K562 (cell line): ENCODE data around the gene ANAPC16. TPM values are rescaled to one million over a fixed set of nuclear protein-coding genes. Genes with fewer than 3 reads are reported as not detected.

ENCODE experiments used
- AFF1 ChIP-seq, 2 experiments: fragments of 450-650 bp; IDR thresholded peaks; 2 replicates each; pipeline ENCODE4 v1.6.1; 2018; ENCODE audit warnings: mild to moderate bottlenecking in 2 of 2, low read depth in 1 of 2; ENCODE audit not compliant: partially characterized antibody in 2 of 2
- CREB3 ChIP-seq: fragments of 450-650 bp; conservative IDR thresholded peaks from 2 replicates; pipeline ENCODE4 v1.6.1; 2016; ENCODE audit warnings: missing genetic modification characterization, low read depth, mild to moderate bottlenecking, missing compliant biosample characterization, moderate library complexity
- CREM ChIP-seq: IDR thresholded peaks from 2 replicates; pipeline ENCODE4 v1.6.1; 2014; ENCODE audit warnings: antibody characterized with exemption, low read depth
- E2F4 ChIP-seq: sonication (generic); formaldehyde crosslinking; IDR thresholded peaks from 2 replicates; pipeline ENCODE4 v1.8.0; 2022; ENCODE audit warnings: mild to moderate bottlenecking, low read depth, missing genetic modification reagents
- FOXP1 ChIP-seq: sonication (generic); formaldehyde crosslinking; IDR thresholded peaks from 2 replicates; pipeline ENCODE4 v1.8.0; 2022; ENCODE audit warnings: mild to moderate bottlenecking, missing genetic modification reagents
- HDAC1 ChIP-seq, 2 experiments: fragments of 450-650 bp; IDR thresholded peaks; 2 replicates each; pipeline ENCODE4 v1.6.1; 2016 to 2017; ENCODE audit warnings: inconsistent platforms in 1 of 2, mild to moderate bottlenecking in 1 of 2, moderate library complexity in 1 of 2
- KDM4B ChIP-seq, 2 experiments: fragments of 450-650 bp in 1 of 2; sonication (generic) in 1 of 2; IDR thresholded peaks; 2 replicates each; pipeline ENCODE4 v1.6.1; 2016 to 2017; ENCODE audit warnings: borderline replicate concordance in 2 of 2, antibody characterized with exemption in 1 of 2, low read depth in 1 of 2, mild to moderate bottlenecking in 1 of 2
- KLF13 ChIP-seq: fragments of 450-650 bp; IDR thresholded peaks from 2 replicates; pipeline ENCODE4 v1.6.1; 2016; ENCODE audit warnings: missing genetic modification characterization, low read depth, mild to moderate bottlenecking, missing compliant biosample characterization, moderate library complexity, borderline replicate concordance
- NRF1 ChIP-seq, 2 experiments: fragments of 450-650 bp; IDR thresholded peaks in 1 of 2; conservative IDR thresholded peaks in 1 of 2; 2 replicates each; pipeline ENCODE4 v1.6.1; 2014; ENCODE audit warnings: mild to moderate bottlenecking in 2 of 2
- PRPF4 ChIP-seq: fragments of 200-400 bp; formaldehyde crosslinking; IDR thresholded peaks from one replicate; pipeline ENCODE4 v1.6.1; 2017; ENCODE audit warnings: low read length, low read depth, mild to moderate bottlenecking; ENCODE audit not compliant: insufficient read depth, poor library complexity, severe bottlenecking
- RBM14 ChIP-seq: fragments of 200-400 bp; formaldehyde crosslinking; IDR thresholded peaks from 2 replicates; pipeline ENCODE4 v1.6.1; 2018; ENCODE audit warnings: low read depth, mild to moderate bottlenecking, low read length, moderate library complexity, borderline replicate concordance; ENCODE audit not compliant: insufficient read depth
- RBM22 ChIP-seq: fragments of 200-400 bp; formaldehyde crosslinking; IDR thresholded peaks from 2 replicates; pipeline ENCODE4 v1.6.1; 2018; ENCODE audit warnings: low read length, low read depth; ENCODE audit not compliant: poor library complexity, severe bottlenecking
- TCF7L2 ChIP-seq: fragments of 150-350 bp; IDR thresholded peaks from 2 replicates; pipeline ENCODE4 v1.6.1; 2016; ENCODE audit warnings: low read depth, mild to moderate bottlenecking, low read length, moderate library complexity
- THAP12 ChIP-seq: fragments of 250-450 bp; sonication (Bioruptor Pico); IDR thresholded peaks from 2 replicates; pipeline ENCODE4 v1.9.0; 2021; ENCODE audit warnings: mild to moderate bottlenecking, inconsistent platforms
- ZBTB17 ChIP-seq: fragments of 450-650 bp; formaldehyde crosslinking; IDR thresholded peaks from 2 replicates; pipeline ENCODE4 v1.4.0; 2020; ENCODE audit warnings: mild to moderate bottlenecking
- ZNF165 ChIP-seq: fragments of 250-450 bp; sonication (Bioruptor Pico); IDR thresholded peaks from 2 replicates; pipeline ENCODE4 v1.4.0; 2020; ENCODE audit warnings: borderline replicate concordance
- ZNF239 ChIP-seq: fragments of 250-450 bp; sonication (Bioruptor Pico); IDR thresholded peaks from 2 replicates; pipeline ENCODE4 v1.4.0; 2020; ENCODE audit warnings: mild to moderate bottlenecking
- polyA plus RNA-seq, 8 experiments: library from polyadenylated mRNA; depleted of rRNA in 4 of 8; stranded (reverse) in 5 of 8; unstranded in 3 of 8; fragments of >200 nt; fragmentation: Nextera tagmentation in 2 of 8; fragmentation: Illumina TruSeq in 1 of 8; extraction: Ambion mirVana in 2 of 8; extraction: Trizol in 1 of 8; gene quantifications; 2 replicates each; pipeline versions ENCODE4 v1.2.1 to v1.2.3, GENCODE V29; 2011 to 2014; ENCODE audit warnings: inconsistent platforms in 1 of 8, missing spikeins in 1 of 8
- total RNA-seq, 7 experiments: library from RNA; depleted of rRNA in 6 of 7; stranded (reverse); fragments of >200 nt in 6 of 7; fragmentation: Illumina TruSeq in 2 of 7; extraction: Trizol in 2 of 7; gene quantifications; 2 replicates each; pipeline versions ENCODE4 v1.2.1 to v1.2.3, GENCODE V29; 2011 to 2021; ENCODE audit warnings: low replicate concordance in 1 of 7

Gene ANAPC16
- total and polyA plus RNA-seq, 9 of the 15 experiments (the other 6 are each of a cell fraction or from before 2014, with no cell fraction given): 42.6 to 208 (median 108) TPM

GRCh38 chr10:72274730-72275350, 59.0 kb downstream of the ANAPC16 start (continued):
- TF ChIP-seq NRF1 (conservative IDR thresholded peaks at IDR 0.05 in 1 of 2, IDR thresholded peaks at IDR 0.05 in 1 of 2) (0 out of 4 replicates have a peak, but pooled peaks of 1 of the 2 experiments have one; percentile 14), HDAC1 (IDR thresholded peaks at IDR 0.05) (peak in 1 of 2 experiments; percentile 10; a peak in 1 of 4 replicates), ZNF239 (peak; percentile 49; the same call in 1 of the 2 replicates), ZNF165 (CRISPR knock-in tag) (peak; percentile 60; the same call in 1 of the 2 replicates), RBM22 (peak; percentile 96), FOXP1 (CRISPR knock-in tag) (peak; percentile 89), CREM (peak; percentile 58; the same call in 1 of the 2 replicates), KLF13 (tag) (peak; percentile 26; the same call in 1 of the 2 replicates), PRPF4 (peak; percentile 62), TCF7L2 (0 out of 2 replicates have a peak, but pooled peaks have one; percentile 27), KDM4B (IDR thresholded peaks at IDR 0.05; ENCODE audit: borderline replicate concordance in 2 of 2, low read depth in 1 of 2) (no peak), ZBTB17 (peak; percentile 76; the same call in 1 of the 2 replicates), THAP12 (CRISPR knock-in tag) (peak; percentile 68; the same call in 1 of the 2 replicates), E2F4 (CRISPR knock-in tag) (peak; percentile 20; the same call in 1 of the 2 replicates), CREB3 (0 out of 2 replicates have a peak, but pooled peaks have one; percentile 21), RBM14 (0 out of 2 replicates have a peak, but pooled peaks have one; percentile 92), AFF1 (IDR thresholded peaks at IDR 0.05; ENCODE audit: low read depth in 1 of 2, partially characterized antibody in 2 of 2) (peak in 1 of 2 experiments; percentile 57)
